Non-pigmented ciliary epithelial cell (primary cell): ENCODE data around the gene NR5A1.

ENCODE experiments used
- DNase-seq: peaks from one replicate; pipeline ENCODE4 v3.0.0-alpha.2; 2010; ENCODE audit warnings: low read depth

NR5A1 gene

GRCh38 chr9:124480621-124480981 is 26.6 kb downstream of the NR5A1 start:
- DNase-seq = no peak

GRCh38 chr9:124479947-124480620 is 27.1 kb downstream of the NR5A1 start:
- DNase-seq = no peak

- DNase-seq = no peak
Observed at GRCh38 chr9:124479371-124479770, 27.8 kb downstream of the NR5A1 start.

- no peak for DNase-seq
Observed at GRCh38 chr9:124478354-124478753, 28.8 kb downstream of the NR5A1 start.

- no peak for DNase-seq
Observed at GRCh38 chr9:124477648-124478285, 29.4 kb downstream of the NR5A1 start.

- no peak for DNase-seq
Observed at GRCh38 chr9:124477211-124477647, 30.0 kb downstream of the NR5A1 start.

DNA sequence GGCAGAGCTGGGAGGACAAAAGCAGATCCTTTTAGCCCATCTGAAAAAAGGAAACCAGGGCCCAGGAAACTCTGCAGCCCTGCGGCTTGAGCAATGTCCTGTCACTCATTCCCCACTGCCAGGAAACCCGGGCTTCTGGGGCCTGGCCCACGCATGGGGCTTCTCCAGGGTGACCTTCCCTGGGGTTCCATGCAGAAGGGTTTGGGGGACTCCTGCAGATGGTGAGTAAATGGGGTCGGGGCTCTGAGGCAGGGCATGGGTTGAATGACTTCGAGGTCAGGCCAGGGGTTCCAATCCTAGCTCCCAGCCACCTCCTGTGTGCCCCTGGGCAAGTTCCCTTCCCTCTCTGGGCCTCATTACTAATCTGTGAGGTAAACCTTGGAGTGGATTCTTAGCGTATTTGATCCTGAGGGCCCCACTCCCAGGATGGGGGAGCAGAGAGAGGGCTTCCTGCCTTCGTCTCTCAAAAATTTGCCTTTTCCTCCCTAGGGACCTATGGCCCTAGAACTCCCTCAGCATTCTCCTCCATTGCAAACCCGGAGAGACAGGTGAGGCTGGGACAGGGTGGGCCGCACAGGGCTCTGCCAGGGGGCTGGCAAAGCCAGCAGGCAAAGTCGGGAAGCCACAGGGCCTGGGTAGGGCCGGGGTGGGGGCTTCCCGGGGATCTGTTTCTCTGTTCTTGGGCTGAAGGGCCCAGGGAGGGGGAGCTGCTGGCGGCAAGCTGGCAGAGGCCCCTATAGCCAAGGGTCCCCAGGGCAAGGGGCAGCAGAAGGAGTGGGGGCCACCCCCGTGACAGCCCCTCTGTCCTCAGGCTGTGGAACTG is 31.1 kb downstream of the NR5A1 start:
- no peak for DNase-seq

DNA sequence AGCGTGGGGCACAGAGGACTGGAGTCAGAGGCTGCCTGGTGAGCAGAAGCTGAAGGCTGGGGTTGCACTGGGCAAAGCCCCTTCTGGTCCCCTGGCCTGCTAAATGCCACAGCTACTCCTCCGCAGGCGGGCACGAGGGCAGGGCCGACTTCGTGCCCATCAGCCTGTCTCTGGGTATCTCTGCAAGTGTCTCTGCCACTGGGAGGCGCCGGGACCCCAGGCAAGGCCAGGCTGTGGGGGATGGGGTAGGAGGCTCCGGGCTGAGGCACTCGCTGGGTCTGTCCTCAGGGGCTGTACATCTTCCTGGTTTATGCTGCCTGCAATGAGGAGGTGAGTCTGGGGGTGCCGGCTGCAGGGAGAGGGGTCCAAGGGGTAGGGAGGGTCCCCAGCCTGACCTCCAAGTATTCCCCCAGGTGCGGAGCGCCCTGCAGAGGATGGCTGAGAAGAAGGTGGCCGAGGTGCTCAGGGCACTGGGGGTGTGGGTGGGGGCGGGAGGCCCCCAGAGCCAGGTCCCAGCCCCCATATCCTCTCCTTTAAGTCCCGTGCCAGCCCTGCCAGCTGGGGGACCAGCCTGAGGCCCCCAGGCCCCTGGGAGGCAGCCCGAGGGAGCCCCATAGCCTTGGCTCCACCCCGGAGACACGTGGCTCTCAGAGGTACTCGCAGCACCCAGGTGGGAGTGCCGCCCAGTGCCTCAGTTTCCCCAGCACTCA is 31.9 kb downstream of the NR5A1 start:
- no peak for DNase-seq

DNA sequence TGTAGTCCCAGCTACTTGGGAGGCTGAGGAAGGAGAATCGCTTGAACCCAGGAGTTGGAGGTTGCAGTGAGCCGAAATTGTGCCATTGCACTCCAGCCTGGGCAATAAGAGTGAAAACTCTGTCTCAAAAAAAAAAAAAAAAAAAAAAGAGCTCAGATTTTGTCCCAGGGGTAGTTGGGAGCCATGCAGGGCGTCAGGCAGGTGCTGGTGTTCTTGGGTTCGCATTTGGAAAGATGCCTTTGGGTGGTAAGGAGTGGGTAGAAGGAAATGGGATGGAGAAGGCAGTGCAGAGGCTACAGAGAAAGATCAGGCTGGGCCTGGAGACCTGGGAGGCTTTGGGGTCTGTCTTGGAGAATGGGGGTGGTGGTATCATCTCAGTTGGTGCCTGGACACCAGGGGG is 33.0 kb downstream of the NR5A1 start:
- DNase-seq = no peak

DNA sequence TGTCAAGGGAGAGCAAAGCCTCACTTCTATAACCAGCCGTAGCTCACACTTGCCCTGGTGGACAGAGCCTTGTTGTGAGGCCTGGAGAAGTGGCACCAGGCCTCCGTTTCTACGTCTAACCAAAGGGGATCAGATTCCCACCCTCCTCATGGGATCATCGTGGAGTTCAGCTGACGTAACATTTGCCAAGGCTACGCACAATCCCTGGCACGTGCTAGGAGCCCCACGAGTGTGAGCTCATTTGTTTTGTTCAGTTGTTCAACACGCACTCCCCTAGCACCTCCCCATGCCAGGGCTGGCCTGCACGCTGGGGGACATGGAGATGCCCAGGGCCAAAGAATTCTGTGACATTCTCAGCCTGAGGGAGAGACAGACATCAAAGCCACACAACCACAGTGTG is 33.9 kb downstream of the NR5A1 start:
- DNase-seq = no peak

- DNase-seq = no peak
Observed at GRCh38 chr9:124472770-124473169, 34.4 kb downstream of the NR5A1 start.

DNA sequence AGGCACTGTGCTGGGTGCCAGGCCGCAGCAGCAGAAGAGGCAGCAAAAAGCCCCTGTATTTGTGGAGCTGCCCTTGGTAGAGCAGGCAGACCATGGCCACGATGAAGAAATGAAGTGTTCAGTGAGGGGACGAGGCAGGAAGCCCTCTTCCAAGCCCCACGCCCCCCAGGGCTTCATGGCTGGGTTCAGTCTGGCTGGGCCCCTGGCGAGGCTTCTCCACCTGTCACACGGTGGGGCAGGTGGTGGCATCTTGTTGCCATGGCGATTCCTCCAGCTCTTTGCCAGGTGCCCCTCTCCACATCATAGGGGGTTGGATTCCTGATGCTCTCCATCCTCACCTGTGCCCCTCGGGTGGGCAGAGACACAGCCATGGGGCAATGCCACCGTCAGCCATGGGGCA is 35.4 kb downstream of the NR5A1 start:
- DNase-seq = no peak

DNA sequence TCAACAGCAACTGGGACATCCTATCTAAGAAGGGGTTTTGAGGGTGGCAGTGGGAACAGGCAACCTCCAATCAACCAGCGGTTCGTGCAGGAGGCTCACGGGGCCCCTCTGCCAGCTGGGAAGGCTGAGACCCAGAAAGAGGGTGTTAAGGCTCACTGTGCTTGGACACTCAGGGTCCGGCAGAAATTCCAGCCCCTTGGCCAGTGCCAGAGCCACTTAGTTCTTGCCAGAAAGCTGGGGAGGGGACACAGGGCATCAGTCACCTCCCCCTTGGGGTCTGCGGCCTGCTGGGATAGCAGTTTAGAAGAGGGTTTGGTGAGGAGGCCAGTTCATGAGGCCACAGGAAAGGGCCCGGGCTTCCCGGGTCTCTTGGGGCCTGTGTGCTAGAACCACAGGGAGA is 36.5 kb downstream of the NR5A1 start:
- no peak for DNase-seq

DNA sequence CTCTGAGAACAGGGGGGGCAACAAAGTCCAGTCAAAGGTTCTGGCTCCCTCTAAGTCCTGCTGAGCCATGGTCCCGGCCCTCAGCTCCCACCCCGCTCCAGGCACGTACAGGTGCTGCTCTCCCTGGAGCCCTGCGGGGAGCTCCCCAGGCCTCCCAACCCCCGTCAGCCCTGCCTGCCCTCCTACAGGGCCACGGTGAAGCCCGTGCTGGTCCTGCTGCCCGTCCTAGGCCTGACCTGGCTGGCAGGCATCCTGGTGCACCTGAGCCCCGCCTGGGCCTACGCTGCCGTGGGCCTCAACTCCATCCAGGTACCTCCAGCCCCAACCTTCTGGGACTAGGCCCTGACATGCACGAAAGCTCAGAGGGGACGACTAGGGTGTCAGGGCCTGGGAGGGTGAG is 36.9 kb downstream of the NR5A1 start:
- DNase-seq = no peak

DNA sequence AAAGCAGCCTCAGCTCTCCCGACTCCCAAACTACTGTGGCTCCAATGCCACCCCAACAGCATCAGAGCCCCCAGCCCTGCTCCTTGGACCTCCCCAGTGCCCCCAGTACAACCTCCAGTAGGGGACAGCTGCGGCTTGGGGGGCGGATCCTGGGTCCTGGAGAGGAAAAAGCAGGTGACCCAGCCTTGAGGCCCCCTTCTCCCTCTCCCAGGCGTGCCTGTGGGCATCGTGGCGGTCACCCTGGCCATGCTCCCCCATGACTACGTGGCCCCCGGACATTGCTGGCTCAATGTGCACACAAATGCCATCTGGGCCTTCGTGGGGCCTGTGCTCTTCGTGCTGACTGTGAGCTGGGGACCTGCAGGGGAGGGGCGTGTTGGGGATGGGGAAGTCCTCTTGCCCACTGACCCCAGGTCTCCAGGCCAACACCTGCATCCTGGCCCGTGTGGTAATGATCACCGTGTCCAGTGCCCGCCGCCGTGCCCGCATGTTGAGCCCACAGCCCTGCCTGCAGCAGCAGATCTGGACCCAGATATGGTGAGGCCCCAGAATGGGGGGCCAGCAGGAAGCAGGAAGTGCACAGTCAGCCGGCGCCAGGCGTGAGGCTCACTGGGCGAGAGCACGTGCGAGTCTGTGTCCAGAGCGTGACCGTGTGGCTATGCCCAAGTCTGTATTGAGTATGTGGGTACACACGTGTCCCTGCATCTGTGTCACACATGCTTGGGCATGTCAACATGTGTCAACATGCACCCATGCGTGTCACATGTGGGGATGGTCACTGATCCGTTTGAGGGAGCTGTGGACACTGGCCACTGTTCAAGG is 38.0 kb downstream of the NR5A1 start:
- no peak for DNase-seq

GRCh38 chr9:124468061-124468740 is 39.0 kb downstream of the NR5A1 start:
- no peak for DNase-seq

DNA sequence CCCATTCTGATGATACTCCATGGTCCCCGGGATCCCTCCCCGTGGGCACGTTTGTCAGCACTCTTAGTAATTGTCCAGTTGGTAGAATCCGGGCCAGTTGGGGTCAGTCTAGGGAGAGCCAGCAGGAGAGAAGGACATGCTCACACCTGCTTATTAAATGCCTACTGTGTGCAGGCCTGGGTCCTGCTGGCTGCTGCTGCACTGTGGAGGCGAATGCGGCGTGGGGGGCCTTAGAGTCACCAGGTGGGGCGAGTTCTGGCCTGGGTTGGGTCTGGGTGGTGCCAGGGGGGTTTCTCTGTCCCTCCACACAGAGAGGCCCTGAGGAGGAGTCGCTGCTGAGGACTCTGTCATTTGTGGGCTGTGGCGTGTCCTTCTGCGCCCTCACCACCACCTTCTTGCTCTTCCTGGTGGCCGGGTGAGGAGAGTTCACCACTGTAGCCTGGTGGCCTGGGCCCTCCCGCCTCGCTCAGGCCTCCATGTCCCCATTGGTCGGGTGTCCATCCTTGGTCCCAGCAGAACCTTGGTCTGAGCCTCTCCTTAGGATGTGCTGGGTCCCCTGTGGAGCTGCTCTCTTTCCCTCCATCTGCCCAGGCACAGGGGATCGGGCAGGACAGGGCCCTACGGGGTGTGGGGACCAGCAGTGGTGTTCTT is 39.7 kb downstream of the NR5A1 start:
- DNase-seq = no peak

GRCh38 chr9:124465736-124466135 is 41.5 kb downstream of the NR5A1 start:
- no peak for DNase-seq

DNA sequence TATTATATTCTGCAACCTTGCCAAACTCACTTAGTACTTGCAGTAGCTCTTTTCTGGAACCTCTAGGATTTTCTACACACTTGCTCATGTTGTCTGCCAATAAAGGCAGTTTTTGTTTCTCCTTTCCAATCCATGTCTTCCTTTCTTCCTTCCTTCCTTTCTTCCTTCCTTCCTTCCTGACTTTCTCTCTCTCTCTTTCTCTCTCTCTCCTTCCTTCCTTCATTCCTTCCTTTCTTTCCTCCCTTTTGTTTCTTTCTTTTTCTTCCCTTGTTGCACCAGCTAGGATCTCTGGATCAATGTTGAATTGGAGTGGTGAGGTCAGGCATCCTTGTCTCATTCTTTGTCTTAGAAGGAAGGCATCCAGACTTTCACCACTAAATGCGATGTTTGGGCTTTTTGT is 44.5 kb downstream of the NR5A1 start:
- no peak for DNase-seq

DNA sequence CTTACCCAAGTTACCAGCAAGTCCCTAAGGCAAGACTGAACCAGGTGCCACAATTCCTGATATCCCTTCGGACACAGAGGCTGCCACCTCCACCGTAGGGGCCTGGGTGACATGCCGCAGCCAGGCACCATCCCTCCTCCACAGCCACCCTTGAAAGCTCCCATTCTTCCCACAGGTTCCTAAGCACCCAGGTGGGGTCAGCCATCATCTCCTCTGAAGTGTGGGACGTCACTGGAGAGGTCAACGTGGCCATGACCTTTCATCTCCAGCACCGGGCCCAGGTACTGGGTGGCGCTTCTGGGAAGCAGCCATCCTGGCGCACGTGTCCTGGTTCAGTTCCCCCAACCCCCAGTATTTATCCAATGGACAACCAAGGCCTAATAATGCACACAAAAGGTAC is 48.8 kb downstream of the NR5A1 start:
- no peak for DNase-seq
